ENCODE data around the gene UPK2. TPM values are rescaled to one million over a fixed set of nuclear protein-coding genes. Genes with fewer than 3 reads are reported as not detected.

UPK2 gene
- polyA plus RNA-seq, 3 donors, result not detected

GRCh38 chr11:118957968-118958367, 1.9 kb downstream of the UPK2 start:
- Histone ChIP-seq H3K4me1 (ENCODE audit: control insufficient read depth in 1 of 2, insufficient read depth in 2 of 2, low read length in 2 of 2) (no peaks in the 10 kb centered on the region), H4K20me1 (ENCODE audit: insufficient read depth, low read length) (no peaks in the 10 kb centered on the region), H3K27ac (ENCODE audit: low read depth in 1 of 2, low read length in 2 of 2) (no peak overlapping the region), H3K36me3 (replicated peaks in 1 of 2; ENCODE audit: control insufficient read depth in 1 of 2, insufficient read depth in 2 of 2, low read length in 2 of 2) (no peaks in the 10 kb centered on the region), H3K4me3 (replicated peaks in 1 of 3; ENCODE audit: low read depth in 2 of 3, low read length in 3 of 3) (no peak overlapping the region), H3K79me2 (ENCODE audit: insufficient read depth, low read length) (no peaks in the 10 kb centered on the region), H3K4me2 (replicated peaks; ENCODE audit: extremely low read depth, low read length, poor library complexity, severe bottlenecking) (no peak overlapping the region), H2AFZ (ENCODE audit: insufficient read depth, low read depth, low read length, poor library complexity, severe bottlenecking) (no peak overlapping the region), H3K27me3 (ENCODE audit: control insufficient read depth in 2 of 2, insufficient read depth in 2 of 2, low read length in 2 of 2) (no peaks in the 10 kb centered on the region), H3K9me3 (replicated peaks in 1 of 2; ENCODE audit: control insufficient read depth in 1 of 2, insufficient read depth in 1 of 2, low read length in 2 of 2) (no peaks in the 10 kb centered on the region), H3K9ac (ENCODE audit: insufficient read depth, low read length, poor library complexity, severe bottlenecking) (no peak overlapping the region)
- intact Hi-C loops (cut with micrococcal nuclease), result loop anchor here in 1 of 2 donors (5.0 kb wide), 1 partner anchor 271 kb away; no protein-coding TSS in a partner anchor
- Mint-ChIP-seq H3K36me3 (no peaks in the 10 kb centered on the region), H3K4me3 (no peak overlapping the region), H3K27ac (no peak overlapping the region), H3K4me1 (peaks cover 3% of the 10 kb centered on the region), H3K9me3 (no peaks in the 10 kb centered on the region), H3K27me3 (ENCODE audit: low read depth in 3 of 3) (peaks cover 9 to 19% (median 13%) of the 10 kb centered on the region in 3 donors)
- WGBS (ENCODE audit: insufficient coverage), result 91% methylated on average over 8 of the region's 8 CpGs
- no peak for DNase-seq
- TF ChIP-seq, protein P1, sequence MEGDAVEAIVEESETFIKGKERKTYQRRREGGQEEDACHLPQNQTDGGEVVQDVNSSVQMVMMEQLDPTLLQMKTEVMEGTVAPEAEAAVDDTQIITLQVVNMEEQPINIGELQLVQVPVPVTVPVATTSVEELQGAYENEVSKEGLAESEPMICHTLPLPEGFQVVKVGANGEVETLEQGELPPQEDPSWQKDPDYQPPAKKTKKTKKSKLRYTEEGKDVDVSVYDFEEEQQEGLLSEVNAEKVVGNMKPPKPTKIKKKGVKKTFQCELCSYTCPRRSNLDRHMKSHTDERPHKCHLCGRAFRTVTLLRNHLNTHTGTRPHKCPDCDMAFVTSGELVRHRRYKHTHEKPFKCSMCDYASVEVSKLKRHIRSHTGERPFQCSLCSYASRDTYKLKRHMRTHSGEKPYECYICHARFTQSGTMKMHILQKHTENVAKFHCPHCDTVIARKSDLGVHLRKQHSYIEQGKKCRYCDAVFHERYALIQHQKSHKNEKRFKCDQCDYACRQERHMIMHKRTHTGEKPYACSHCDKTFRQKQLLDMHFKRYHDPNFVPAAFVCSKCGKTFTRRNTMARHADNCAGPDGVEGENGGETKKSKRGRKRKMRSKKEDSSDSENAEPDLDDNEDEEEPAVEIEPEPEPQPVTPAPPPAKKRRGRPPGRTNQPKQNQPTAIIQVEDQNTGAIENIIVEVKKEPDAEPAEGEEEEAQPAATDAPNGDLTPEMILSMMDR (IDR thresholded peaks at IDR 0.05), result no peak

- H3K27ac ChIP-seq (ENCODE audit: low read depth in 1 of 2, low read length in 2 of 2), result no peak overlapping the region
Measured at GRCh38 chr11:118958577-118958976, 2.5 kb downstream of the UPK2 start.

More at GRCh38 chr11:118958577-118958976, 2.5 kb downstream of the UPK2 start:
- Histone ChIP-seq H3K9ac (ENCODE audit: insufficient read depth, low read length, poor library complexity, severe bottlenecking) (no peak overlapping the region), H3K36me3 (replicated peaks in 1 of 2; ENCODE audit: control insufficient read depth in 1 of 2, insufficient read depth in 2 of 2, low read length in 2 of 2) (no peaks in the 10 kb centered on the region), H3K4me1 (ENCODE audit: control insufficient read depth in 1 of 2, insufficient read depth in 2 of 2, low read length in 2 of 2) (no peaks in the 10 kb centered on the region), H3K79me2 (ENCODE audit: insufficient read depth, low read length) (no peaks in the 10 kb centered on the region), H2AFZ (ENCODE audit: insufficient read depth, low read depth, low read length, poor library complexity, severe bottlenecking) (no peak overlapping the region), H3K4me3 (replicated peaks in 1 of 3; ENCODE audit: low read depth in 2 of 3, low read length in 3 of 3) (no peak overlapping the region), H4K20me1 (ENCODE audit: insufficient read depth, low read length) (no peaks in the 10 kb centered on the region), H3K4me2 (replicated peaks; ENCODE audit: extremely low read depth, low read length, poor library complexity, severe bottlenecking) (no peak overlapping the region), H3K9me3 (replicated peaks in 1 of 2; ENCODE audit: control insufficient read depth in 1 of 2, insufficient read depth in 1 of 2, low read length in 2 of 2) (no peaks in the 10 kb centered on the region), H3K27me3 (ENCODE audit: control insufficient read depth in 2 of 2, insufficient read depth in 2 of 2, low read length in 2 of 2) (no peaks in the 10 kb centered on the region)
- Mint-ChIP-seq H3K9me3 (no peaks in the 10 kb centered on the region), H3K36me3 (no peaks in the 10 kb centered on the region), H3K4me3 (no peak overlapping the region), H3K4me1 (peaks cover 3% of the 10 kb centered on the region), H3K27ac (no peak overlapping the region), H3K27me3 (ENCODE audit: low read depth in 3 of 3) (peaks cover 9 to 19% (median 14%) of the 10 kb centered on the region in 3 donors)
- no peak for DNase-seq
- TF ChIP-seq, protein P1 (IDR thresholded peaks at IDR 0.05), result no peak
- 83% methylated on average over 1 of the region's 2 CpGs for WGBS (ENCODE audit: insufficient coverage)
- intact Hi-C loops (cut with micrococcal nuclease), result loop anchor here in 1 of 2 donors (5.0 kb wide), 1 partner anchor 271 kb away; no protein-coding TSS in a partner anchor

Measured in CD14-positive monocyte (primary cell).